BE2C (cell line): ENCODE measurements around the gene TSHB.
"Not testable (repeated sequence)": the region's sequence is repeated elsewhere in the genome, so short reads cannot be mapped to it uniquely, and the experiment has no call there.

ENCODE experiments used
- DNase-seq: peaks from one replicate; pipeline ENCODE4 v3.0.0-alpha.2; 2020
- H3K27me3 ChIP-seq: fragments of 250-450 bp; sonication (Bioruptor Pico); 2 replicates; pipeline ENCODE4 v1.5.1; 2020; ENCODE audit warnings: mild to moderate bottlenecking
- H3K36me3 ChIP-seq: fragments of 250-450 bp; sonication (Bioruptor Pico); 2 replicates; pipeline ENCODE4 v1.5.1; 2020; ENCODE audit warnings: mild to moderate bottlenecking
- H3K4me1 ChIP-seq: fragments of 250-450 bp; sonication (Bioruptor Pico); 2 replicates; pipeline ENCODE4 v1.5.1; 2020
- H3K4me3 ChIP-seq: 2 replicates; pipeline ENCODE4 v1.5.1; 2011; ENCODE audit warnings: low read depth, low read length
- H3K9me3 ChIP-seq: fragments of 250-450 bp; sonication (Bioruptor Pico); 2 replicates; pipeline ENCODE4 v1.5.1; 2020
- CTCF ChIP-seq: IDR thresholded peaks from 2 replicates; pipeline ENCODE4 v1.5.1; 2012; ENCODE audit warnings: mild to moderate bottlenecking, low read depth, low read length

Gene TSHB

DNA sequence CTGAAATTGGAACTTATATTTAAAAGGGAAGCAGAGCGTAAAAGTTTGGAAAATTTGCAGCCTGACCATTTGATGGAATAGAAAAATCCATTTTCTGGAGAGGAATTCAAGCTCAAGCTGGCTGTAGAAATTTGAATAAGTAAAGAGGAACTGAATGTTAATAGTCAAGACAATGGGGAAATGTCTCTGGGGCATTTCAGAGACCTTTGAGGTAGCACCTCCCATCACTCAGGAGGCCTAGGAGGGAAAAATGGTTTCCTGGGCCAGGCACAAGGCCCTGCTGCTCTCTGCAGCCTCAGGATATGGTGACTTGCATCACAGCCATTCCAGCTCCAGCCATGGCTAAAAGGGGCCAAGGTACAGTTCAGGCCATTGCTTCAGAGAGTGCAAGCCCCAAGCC lies 17.6 kb upstream of the TSHB start:
- no peak for DNase-seq
- TF ChIP-seq CTCF = no peak

GRCh38 chr1:115012434-115012833 lies 17.2 kb upstream of the TSHB start:
- no peak for TF ChIP-seq CTCF
- H3K27me3 ChIP-seq = no peaks in the 10 kb centered on the region
- no peaks in the 10 kb centered on the region for H3K4me1 ChIP-seq
- DNase-seq = no peak
- H3K9me3 ChIP-seq = no peaks in the 10 kb centered on the region
- H3K36me3 ChIP-seq = no peaks in the 10 kb centered on the region
- H3K4me3 ChIP-seq = no peak overlapping the region

More for the DNA sequence above, 17.6 kb upstream of the TSHB start:
- Histone ChIP-seq H3K4me1 (no peaks in the 10 kb centered on the region), H3K9me3 (no peaks in the 10 kb centered on the region), H3K4me3 (no peak overlapping the region), H3K27me3 (no peaks in the 10 kb centered on the region), H3K36me3 (no peaks in the 10 kb centered on the region)

GRCh38 chr1:115013792-115014191 lies 15.8 kb upstream of the TSHB start:
- Histone ChIP-seq H3K36me3 (no peaks in the 10 kb centered on the region), H3K4me1 (no peaks in the 10 kb centered on the region), H3K9me3 (no peaks in the 10 kb centered on the region), H3K4me3 (no peak overlapping the region), H3K27me3 (no peaks in the 10 kb centered on the region)
- no peak for DNase-seq
- no peak for TF ChIP-seq CTCF

- DNase-seq, H3K27me3 ChIP-seq, H3K4me1 ChIP-seq, H3K4me3 ChIP-seq, H3K9me3 ChIP-seq, H3K36me3 ChIP-seq: not testable (repeated sequence)
Measured at GRCh38 chr1:115019549-115019948, 10.1 kb upstream of the TSHB start.

DNA sequence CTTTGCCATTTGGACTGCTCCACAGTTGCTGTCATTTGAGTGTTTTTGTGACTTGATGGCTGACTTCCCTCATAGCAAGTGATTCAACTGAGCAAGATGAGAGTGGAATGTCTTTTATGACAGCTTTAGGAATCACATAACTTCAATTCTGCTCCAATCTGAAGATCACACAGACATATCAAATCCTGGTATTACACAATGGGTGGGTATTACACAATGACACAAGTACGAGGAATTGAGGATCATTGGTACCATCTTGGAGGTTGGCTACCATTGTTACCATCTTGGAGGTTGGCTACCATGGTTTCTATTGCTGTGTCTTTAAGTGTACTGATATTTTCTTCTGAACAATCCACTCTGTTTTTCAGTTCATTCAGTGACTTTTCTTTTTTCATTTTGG lies 8.5 kb upstream of the TSHB start:
- DNase-seq = no peak
- Histone ChIP-seq H3K27me3 (no peaks in the 10 kb centered on the region), H3K4me1 (no peaks in the 10 kb centered on the region), H3K4me3 (no peak overlapping the region), H3K36me3 (no peaks in the 10 kb centered on the region), H3K9me3 (no peaks in the 10 kb centered on the region)
- no peak for TF ChIP-seq CTCF

GRCh38 chr1:115023593-115023992 lies 6.0 kb upstream of the TSHB start:
- no peaks in the 10 kb centered on the region for H3K4me1 ChIP-seq
- no peak for TF ChIP-seq CTCF
- H3K36me3 ChIP-seq = no peaks in the 10 kb centered on the region
- H3K9me3 ChIP-seq = no peaks in the 10 kb centered on the region
- no peaks in the 10 kb centered on the region for H3K27me3 ChIP-seq
- no peak for DNase-seq
- no peak overlapping the region for H3K4me3 ChIP-seq

- Histone ChIP-seq H3K36me3 (no peaks in the 10 kb centered on the region), H3K4me3 (no peak overlapping the region), H3K9me3 (no peaks in the 10 kb centered on the region), H3K4me1 (no peaks in the 10 kb centered on the region), H3K27me3 (0 out of 2 replicates have a peak, but pooled peaks cover 2% of the 10 kb centered on the region)
- no peak for DNase-seq
- no peak for TF ChIP-seq CTCF
Measured at GRCh38 chr1:115031595-115031994, 2.0 kb downstream of the TSHB start.
